HG03457 (cell line): Measurements from ENCODE around the gene HFE.
"Not testable (repeated sequence)": the region's sequence is repeated elsewhere in the genome, so short reads cannot be mapped to it uniquely, and the experiment has no call there.

ENCODE experiments used
- ATAC-seq: cut with Tn5 transposase; IDR thresholded peaks from one replicate; pipeline ENCODE4 v1.9.1; 2021; ENCODE audit warnings: moderate number of reproducible peaks; ENCODE audit not compliant: unreplicated experiment

Gene HFE

DNA sequence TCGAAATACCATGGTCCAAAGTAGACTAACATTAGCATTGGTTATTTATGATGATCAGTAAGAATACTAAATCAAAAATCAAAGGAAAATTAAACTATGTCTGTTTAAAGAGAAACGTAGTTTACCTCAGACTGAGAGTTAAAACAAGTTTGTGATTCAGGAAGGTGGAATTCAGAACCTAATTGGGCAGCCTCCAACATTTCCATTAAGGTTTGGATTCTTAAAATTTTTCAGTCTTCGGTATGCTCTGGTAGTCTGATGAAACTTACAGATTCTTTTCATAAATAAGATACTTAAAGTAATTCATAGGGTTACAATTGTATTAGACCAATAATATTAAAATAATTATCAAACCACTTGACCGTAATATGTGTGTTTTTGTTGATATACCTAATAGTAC is 18.6 kb downstream of the HFE start:
- no peak for ATAC-seq

DNA sequence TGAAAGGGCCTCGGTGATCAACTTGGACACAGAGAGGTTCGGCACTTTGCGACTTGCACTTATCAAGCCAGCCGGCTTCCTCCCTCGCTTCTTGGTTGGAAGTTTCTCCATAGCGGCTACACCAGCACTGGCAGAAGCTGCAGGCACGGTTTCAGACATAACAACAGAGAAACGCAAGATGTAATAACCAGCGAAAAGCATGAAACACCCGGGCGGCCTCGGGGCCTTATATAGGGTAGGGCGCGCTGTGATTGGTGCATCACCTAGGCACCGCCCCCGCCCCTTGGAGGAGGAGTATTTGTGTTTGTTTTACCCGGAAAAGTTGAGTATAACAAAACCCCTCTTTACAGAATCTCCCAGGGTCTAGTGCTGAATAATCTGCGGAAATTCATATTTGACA is 20.7 kb downstream of the HFE start:
- no peak for ATAC-seq

DNA sequence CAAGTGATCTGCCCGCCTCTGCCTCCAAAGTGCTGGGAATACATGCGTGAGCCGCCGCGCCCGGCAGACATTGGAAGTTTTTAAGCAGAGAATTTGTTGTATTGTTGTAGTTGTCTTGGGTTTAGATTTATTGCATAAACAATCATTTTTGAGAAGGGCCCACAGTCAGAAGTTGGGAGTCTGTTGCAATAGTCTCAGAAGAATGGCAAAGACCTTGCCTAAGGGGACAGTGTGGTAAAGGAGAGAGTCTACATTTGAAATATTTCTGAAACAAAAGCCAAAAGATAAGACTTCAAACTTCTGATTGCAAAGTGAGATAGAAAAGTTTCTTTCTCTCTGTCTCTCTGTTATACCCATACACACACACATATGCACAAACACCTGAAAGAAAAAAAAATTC is 22.5 kb downstream of the HFE start:
- no peak for ATAC-seq

DNA sequence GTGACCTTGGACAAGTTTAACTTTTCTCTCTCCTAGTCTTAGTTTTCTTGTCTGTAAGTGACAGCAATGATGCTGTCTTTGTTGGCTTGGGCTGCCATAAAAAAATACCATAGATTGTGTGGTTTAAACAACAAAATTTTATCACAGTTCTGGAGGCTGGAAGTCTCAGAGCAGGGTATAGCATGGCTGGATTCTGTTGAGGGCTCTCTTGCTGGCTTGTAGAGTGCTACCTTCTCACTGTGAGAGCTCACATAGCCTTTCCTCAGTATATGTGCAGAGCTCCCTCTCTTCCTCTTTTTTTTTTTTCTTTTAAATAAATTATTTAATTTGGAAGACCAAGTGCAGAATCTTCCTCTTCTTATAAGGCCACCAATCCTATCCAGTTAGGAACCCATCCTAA is 26.3 kb downstream of the HFE start:
- ATAC-seq: no peak

DNA sequence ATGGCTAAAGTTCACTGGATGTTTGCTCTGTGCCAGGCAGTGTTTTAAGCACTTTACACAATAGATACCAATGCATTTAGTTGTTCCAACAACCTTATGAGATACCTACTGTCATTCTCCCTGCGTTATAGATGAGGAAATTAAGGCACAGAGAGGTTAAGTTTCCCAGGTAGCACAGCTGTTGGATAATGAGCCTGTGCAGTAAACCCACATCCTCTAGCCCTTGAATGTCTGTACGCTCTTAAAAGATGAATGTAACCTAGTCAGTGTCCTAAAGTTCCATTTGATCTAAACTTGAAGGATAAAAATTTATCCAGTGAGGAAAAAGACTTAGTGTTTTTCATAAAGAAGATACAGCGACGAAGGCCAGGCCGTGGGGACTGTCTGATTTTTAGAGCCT is 28.0 kb downstream of the HFE start:
- ATAC-seq: no peak

DNA sequence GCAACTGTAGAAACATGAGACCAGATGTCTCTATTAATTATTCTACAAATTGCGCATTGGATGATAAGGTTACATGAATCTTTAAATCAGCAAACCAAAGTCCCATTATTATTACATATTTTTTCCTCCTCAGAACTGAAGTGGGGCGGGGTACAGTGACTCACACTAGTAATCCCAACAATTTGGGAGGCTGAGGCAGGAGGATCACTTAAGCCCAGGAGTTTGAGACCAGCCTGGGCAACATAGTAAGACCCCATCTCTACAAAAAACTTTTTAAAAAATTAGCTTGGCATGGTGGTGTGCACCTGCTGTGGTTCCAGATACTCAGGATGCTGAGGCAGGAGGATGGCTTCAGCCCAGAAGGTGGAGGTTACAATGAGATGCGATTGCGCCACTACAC is 29.0 kb downstream of the HFE start:
- ATAC-seq: no peak

DNA sequence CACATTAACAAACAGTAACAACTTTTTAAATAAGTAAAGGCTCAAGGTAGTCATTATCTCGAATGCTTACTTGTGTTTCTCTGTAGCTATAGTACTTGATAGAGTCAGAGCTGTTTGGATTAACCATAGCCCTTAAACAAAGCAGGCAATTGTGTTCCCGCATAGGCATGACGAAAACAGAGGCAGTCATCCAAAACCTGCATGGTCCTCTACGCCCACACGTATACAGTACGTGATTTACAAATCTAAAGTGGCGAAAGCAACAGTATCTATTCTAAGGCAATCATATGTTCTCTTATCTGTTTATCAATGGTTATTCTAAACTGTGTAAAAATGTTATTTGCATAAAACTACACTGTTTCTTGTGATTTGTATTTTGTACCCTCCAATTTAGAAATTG is 31.8 kb downstream of the HFE start:
- ATAC-seq: no peak

DNA sequence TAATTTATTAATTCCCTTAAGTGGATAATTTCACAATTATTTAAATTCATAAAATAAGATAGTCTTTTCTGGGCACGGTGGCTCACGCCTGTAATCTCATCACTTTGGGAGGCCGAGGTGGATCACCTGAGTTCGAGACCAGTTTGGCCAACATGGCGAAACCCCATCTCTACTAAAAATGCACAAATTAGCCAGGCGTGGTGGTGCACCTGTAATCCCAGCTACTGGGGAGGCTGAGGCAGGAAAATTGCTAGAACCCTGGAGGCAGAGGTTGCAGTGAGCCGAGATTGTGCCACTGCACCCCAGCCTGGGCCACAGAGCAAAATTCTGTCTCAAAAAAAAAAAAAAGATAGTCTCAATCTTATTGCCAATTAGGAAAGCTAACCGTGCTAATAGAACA is 32.9 kb downstream of the HFE start:
- not testable (repeated sequence) for ATAC-seq

DNA sequence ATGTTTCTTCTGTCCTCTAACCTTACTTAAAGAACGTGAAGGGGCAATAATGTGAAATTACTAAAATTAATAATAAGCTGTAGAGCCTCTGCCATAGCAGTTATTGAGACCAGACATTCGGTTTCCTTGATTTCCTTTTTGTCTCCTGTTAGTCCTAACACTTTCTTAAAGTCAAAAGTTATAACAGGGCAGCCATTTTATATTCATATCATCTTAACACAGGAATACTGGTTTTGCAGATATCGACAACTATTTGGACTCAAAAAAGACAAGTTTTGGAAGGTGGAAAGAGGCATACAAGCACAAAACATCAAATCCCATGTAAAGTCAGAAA is 33.5 kb downstream of the HFE start:
- no peak for ATAC-seq

DNA sequence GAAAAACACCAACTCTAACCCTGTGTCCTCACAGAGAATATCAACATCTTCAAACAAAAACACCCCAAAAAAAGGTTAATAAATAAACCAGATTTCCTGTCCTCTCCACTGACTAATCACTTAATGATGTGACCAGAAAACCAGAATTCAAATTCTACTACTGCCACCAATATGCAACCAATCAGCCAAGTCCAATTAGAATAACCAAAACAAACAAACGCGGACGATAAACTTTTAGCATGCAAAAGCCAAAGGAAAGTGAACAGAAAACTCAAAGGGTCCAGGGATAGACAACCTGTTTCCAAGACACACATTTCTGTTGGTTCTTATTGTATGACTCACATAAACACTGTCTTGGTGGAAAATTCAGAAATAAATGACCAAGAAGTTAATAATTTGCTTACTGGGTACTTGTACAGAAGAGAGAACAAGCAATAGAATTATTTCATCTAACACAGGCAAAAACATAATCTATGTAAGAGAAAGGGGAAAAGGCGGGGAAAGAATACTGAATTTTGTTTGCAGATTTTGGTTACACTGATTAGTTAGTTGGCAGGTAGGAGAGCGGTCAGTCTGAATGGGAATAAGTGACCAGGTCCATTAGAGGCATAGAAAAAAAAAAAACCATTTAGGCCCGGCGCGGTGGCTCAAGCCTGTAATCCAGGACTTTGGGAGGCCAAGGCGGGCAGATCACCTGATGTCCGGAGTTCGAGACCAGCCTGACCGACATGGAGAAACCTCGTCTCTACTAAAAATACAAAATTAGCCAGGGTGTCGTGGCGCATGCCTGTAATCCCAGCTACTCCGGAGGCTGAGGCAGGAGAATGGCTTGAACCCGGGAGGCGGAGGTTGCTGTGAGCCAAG is 34.1 kb downstream of the HFE start:
- no peak for ATAC-seq

DNA sequence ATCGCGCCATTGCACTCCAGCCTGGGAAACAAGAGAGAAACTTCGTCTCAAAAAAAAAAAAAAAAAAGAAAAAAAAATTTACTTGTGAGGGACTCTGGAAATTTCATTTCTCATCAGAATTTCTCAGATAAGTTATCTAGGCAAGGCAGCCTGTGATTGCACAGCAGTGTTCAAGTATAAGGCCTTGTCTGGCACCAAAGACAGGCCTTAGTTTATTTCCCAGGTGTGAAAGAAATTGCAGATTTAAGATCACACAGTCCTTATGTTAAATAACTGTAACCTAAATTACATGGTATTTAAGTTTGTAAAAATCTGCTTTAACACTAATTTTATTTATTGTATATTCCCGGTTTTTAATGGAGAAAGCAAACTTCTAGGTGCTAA is 34.8 kb downstream of the HFE start:
- ATAC-seq: no peak

DNA sequence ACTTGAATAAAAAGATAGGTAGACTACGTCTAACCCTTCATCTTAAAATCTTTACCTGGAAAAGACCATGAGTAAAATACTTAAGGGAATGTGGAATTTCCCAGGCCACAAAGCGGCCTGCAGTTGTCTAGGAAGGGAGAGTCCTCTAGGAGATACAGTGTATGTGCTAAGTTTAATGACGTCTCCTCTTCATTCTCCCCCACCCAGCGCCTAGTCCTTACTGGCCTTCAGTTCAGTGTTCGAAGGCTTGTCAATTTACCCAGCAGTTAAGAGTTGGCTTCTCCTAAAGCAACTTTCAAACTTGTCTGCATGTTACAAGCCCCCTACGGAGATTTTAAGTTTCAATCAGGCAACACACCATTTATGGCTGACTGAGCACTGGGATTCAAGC is 35.2 kb downstream of the HFE start:
- no peak for ATAC-seq

DNA sequence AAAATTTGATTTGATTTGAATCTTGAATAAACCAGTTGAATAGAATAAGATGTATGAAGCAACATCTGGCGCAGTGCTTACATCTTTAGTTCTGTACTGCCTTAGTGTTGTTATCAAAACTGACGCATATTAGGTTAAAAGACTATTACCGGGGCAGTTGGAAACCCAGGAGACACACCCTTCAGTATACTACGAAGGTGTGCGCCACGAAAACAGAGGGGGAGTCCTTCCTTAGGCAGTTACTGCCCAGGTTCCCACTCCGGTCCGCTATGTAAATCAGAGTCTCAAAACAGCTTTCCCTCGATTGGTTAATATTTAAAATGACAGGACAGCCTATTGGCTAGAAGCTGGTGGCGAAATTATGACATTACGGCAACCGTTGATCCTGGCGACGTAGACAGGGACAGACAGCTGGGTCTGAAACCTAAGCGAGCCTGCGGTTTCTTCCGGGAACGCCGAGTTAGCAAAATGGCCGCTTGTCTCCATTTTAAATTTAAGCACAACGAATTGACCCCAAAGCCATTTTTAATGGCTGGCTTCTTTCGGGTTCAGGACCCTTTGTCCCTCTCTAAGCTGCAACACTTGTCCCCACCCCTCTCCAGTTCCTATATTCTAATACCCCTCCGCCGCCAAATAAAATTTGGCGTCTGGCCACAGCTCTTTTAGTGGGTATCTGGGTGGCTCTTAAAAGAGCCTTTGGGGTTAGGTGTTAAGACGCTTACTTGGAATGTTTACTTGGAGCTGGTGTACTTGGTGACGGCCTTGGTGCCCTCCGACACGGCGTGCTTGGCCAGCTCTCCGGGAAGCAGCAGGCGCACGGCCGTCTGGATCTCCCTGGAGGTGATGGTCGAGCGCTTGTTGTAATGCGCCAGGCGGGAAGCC is 35.8 kb downstream of the HFE start:
- ATAC-seq: peak; percentile 30

DNA sequence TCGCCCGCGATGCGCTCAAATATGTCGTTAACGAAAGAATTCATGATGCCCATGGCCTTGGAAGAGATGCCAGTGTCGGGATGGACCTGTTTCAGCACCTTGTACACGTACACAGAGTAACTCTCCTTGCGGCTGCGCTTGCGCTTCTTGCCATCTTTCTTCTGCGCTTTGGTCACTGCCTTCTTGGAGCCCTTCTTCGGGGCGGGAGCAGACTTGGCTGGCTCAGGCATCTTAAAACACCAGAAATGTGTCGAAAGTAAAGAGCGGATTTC is 36.4 kb downstream of the HFE start:
- no peak for ATAC-seq

DNA sequence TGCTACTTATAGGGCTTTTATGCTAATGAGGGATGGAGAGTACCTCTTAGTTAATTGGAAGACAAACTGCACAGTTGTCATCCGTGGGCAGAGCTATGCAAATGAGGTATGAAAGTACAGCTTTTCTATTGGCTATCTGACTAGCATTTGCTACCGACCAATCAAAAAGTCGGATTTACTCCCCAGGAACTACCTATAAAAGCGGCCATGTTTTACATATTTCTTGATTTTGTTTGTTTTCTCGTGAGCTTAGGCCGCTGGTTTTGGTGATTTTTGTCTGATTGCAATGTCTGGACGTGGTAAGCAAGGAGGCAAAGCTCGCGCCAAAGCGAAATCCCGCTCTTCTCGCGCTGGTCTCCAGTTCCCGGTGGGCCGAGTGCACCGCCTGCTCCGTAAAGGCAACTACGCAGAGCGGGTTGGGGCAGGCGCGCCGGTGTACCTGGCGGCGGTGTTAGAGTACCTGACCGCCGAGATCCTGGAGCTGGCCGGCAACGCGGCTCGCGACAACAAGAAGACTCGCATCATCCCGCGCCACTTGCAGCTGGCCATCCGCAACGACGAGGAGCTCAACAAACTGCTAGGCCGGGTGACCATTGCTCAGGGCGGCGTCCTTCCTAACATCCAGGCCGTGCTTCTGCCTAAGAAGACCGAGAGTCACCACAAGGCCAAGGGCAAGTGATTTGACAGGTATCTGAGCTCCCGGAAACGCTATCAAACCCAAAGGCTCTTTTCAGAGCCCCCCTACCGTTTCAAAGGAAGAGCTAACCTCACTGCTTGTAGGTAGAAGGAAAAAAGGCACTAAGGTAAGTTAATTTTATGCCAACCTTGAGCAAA is 36.9 kb downstream of the HFE start:
- peak; percentile 61 for ATAC-seq

DNA sequence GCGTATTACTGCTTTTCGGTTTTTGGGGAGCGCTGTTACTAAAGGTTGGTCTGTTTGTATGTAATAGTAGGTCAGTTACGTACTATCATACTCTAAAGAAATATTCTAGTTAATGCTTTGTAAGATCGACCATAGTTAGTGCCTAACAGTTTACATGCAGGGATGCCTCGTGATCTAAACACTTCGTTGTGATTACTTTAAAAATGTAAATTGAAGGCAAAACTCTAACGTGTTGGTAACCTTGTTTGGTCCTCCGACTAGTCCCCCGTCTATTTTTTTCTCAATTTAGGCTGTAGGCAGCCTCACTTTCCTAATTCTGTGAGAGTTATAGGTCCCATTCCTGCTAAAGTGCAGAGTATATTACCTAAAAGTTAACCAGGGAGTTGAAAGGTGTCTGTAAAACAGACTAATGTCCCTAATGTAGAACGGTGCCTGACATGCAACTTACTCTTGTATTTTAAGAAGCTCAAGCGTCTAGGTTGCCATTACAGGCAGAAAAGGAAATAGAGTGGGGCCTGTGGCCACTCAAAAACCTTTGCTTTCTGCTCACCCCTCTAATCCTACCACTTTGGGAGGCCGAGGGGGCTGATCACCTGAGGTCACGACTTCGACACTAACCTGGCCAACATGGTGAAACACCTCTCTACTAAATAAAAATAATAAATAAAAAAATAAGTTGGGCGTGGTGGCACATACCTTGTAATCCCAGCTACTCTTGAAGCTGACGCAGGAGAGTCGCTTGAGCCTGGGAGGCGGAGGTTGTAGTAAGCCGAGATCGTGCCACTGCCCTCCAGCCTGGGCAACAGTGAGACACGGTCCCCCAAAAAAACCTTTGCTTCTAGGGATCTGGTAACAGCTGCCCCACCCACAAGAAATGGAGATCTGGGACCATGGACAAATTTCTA is 37.8 kb downstream of the HFE start:
- ATAC-seq: no peak

DNA sequence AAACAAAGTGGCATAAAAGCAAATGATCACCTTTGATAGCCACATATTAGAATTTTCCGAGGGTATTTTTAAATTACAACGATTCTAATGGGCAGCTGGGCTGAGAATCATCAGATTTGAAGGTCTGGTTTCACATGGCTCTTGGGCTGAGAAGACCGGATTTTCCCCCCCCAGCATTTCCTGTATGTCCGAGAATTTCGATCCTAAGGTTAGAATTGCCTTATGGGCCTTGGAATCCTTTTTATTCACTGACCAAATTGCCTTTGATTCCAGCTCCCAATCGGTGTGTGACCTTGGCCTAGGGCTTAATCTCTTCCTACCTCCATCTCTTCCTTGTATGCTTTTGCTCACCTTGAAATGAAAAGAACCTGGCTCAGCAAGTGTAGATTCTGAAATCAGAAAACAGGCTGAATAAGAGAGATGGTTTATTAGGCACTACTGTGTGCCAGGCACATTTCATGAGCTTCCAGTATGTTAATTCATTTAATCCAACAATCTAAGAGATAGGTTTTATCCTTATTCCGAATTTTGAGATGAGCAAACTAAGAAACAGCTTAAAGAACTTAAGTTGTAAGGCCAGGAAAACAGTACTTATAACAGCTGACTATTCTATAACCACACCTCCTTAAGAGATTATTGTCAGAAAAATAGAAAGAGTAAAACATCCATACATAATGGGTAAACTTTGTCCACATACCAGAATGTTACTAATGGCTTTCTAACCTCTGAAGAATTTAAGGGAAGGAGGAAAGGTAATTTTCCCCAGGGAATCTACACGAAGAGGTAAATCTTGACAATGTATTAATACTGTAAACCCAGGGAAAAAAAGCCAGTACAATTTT is 39.4 kb downstream of the HFE start:
- ATAC-seq: no peak

DNA sequence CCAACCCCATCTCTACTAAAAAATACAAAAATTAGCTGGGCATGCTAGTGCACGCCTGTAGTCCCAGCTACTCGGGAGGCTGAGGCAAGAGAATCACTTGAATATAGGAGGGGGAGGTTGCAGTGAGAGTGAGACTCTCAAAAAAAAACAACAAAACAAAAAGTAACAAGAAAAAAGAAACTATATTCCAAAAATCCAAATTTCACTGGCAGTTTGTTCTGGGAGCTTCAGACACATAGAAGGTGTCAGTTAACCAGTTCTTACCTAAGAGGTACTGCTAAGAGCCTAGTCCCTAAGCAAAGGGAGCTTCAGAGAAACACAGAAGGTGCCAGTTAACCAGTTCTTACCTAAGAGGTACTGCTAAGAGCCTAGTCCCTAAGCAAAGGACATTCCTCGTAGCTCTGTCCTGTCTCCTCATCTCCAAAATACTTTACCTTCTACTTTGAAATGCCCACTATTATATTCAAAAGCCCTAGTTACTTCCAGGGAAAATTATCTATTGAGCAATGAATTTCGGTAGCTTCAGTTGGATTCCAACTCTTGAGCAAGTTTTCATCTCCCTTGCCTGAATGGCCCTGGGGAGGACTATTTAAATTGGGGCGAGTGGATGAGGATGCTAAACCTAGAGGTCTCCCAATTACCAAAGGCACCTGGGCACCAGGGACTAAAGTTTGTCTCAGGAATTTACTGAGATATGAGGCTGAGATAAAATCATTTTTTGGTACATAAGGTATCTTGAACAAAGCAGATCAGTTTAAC is 41.0 kb downstream of the HFE start:
- no peak for ATAC-seq

DNA sequence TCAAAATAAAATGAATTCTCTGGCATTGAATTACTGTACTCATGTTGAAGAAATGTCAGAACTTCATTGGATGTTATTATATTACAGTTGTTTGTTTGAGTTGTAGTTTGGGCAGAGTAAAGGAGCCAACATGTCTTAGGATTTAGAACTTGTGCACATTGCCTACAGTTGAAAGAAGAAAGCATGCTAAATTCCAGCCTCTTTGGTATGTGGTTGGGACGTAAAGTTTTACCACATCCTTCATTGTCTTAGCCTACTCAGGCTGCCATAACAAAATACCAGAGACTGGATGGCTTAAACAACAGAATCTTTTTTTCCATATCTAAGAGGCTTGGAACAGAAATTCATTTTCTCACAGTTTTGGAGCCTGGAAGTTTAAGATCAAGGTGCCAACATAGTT is 42.4 kb downstream of the HFE start:
- ATAC-seq: no peak
